Measurements from ENCODE around the gene MYLK2. TPM values are rescaled to one million over a fixed set of nuclear protein-coding genes. Genes with fewer than 3 reads are reported as not detected.
A peak's percentile ranks its signal among the peaks of the same experiment; 100 is the strongest.

Gene MYLK2
- total and polyA plus RNA-seq, 12 donors = 0.06 to 2.1 (median 0.24) TPM; not detected in 2

- DNase-seq = no peak
- no peak for TF ChIP-seq CTCF (IDR thresholded peaks at IDR 0.05)
Measured at GRCh38 chr20:31829731-31830130, 10.6 kb downstream of the MYLK2 start.

GRCh38 chr20:31830406-31830981 is 11.3 kb downstream of the MYLK2 start:
- H3K4me1 ChIP-seq = peaks cover 0 to 23% (median 7%) of the 10 kb centered on the region in 9 donors
- 93% methylated on average over 8 of the region's 8 CpGs for WGBS, 2 donors
- peaks cover 0 to 5% (median 0%) of the 10 kb centered on the region in 7 donors for H3K27me3 ChIP-seq
- TF ChIP-seq CTCF (IDR thresholded peaks at IDR 0.05) = no peak
- peak overlapping the region in 1 of 10 donors; percentile 14 for H3K27ac ChIP-seq
- DNase-seq = no peak
- ATAC-seq = no peak
- no peaks in the 10 kb centered on the region for H3K36me3 ChIP-seq
- intact Hi-C loops (cut with DNase I) = no loop called here
- H3K9me3 ChIP-seq = no peaks in the 10 kb centered on the region
- H3K4me3 ChIP-seq = no peak overlapping the region

More at GRCh38 chr20:31829731-31830130, 10.6 kb downstream of the MYLK2 start:
- Histone ChIP-seq H3K4me3 (no peak overlapping the region), H3K9me3 (no peaks in the 10 kb centered on the region), H3K27ac (peak overlapping the region in 3 of 10 donors; percentile 9 to 33 (median 14)), H3K36me3 (no peaks in the 10 kb centered on the region), H3K4me1 (peaks cover 0 to 17% (median under 1%) of the 10 kb centered on the region in 9 donors), H3K27me3 (peaks cover 0 to 2% (median 0%) of the 10 kb centered on the region in 7 donors)
- 82 to 85% methylated on average over 6 of the region's 6 CpGs for WGBS, 2 donors
- intact Hi-C loops (cut with DNase I) = loop anchor here in 8 of 10 donors (5.0 to 10.0 kb wide), 4 partner anchors 205 to 265 kb away; no protein-coding TSS in a partner anchor
- peak in 2 of 8 donors; percentile 33 to 34 for ATAC-seq

GRCh38 chr20:31831211-31831610 is 12.1 kb downstream of the MYLK2 start:
- intact Hi-C loops (cut with DNase I) = no loop called here
- ATAC-seq (no peak), DNase-seq (no peak)
- H3K9me3 ChIP-seq = no peaks in the 10 kb centered on the region
- H3K36me3 ChIP-seq = no peaks in the 10 kb centered on the region
- H3K4me3 ChIP-seq = no peak overlapping the region
- no peak for TF ChIP-seq CTCF (IDR thresholded peaks at IDR 0.05)
- H3K27ac ChIP-seq = no peak overlapping the region
- 92 to 94% methylated on average over 6 of the region's 6 CpGs for WGBS, 2 donors
- H3K4me1 ChIP-seq = peaks cover 3 to 30% (median 14%) of the 10 kb centered on the region in 9 donors
- H3K27me3 ChIP-seq = peaks cover 0 to 5% (median 0%) of the 10 kb centered on the region in 7 donors

DNA sequence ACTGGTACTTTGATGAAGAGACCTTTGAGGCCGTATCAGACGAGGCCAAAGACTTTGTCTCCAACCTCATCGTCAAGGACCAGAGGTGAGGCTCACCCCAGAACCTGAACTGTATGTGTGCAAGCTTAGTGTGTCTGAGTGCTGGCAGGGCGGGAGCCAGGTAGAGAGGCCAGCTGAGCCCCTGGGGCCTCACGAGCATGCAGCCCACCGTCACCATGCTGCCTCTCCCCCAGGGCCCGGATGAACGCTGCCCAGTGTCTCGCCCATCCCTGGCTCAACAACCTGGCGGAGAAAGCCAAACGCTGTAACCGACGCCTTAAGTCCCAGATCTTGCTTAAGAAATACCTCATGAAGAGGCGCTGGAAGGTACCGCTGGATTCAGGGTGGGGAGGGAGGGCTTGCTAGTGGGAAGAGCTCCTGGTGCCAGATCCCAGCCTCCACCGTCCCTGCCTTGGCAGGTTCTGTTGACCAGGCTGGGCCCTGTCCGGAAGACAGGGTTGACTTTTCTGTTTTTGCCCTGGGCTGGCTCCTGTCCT is 12.7 kb downstream of the MYLK2 start:
- Histone ChIP-seq H3K9me3 (no peaks in the 10 kb centered on the region), H3K27ac (no peak overlapping the region), H3K4me1 (peaks cover 9 to 36% (median 21%) of the 10 kb centered on the region in 9 donors), H3K4me3 (no peak overlapping the region), H3K27me3 (peaks cover 0 to 5% (median 0%) of the 10 kb centered on the region in 7 donors), H3K36me3 (no peaks in the 10 kb centered on the region)
- TF ChIP-seq CTCF (IDR thresholded peaks at IDR 0.05) = no peak
- DNase-seq = no peak
- 94 to 96% methylated on average over 17 of the region's 17 CpGs for WGBS, 2 donors
- intact Hi-C loops (cut with DNase I) = no loop called here
- no peak for ATAC-seq

All from heart right ventricle (tissue), 16 donors.